ENCODE data around the gene NIT1. TPM values are rescaled to one million over a fixed set of nuclear protein-coding genes. Genes with fewer than 3 reads are reported as not detected.

Gene NIT1
- total RNA-seq, 1 experiment from 2014 or later, result 65.9 TPM

DNA sequence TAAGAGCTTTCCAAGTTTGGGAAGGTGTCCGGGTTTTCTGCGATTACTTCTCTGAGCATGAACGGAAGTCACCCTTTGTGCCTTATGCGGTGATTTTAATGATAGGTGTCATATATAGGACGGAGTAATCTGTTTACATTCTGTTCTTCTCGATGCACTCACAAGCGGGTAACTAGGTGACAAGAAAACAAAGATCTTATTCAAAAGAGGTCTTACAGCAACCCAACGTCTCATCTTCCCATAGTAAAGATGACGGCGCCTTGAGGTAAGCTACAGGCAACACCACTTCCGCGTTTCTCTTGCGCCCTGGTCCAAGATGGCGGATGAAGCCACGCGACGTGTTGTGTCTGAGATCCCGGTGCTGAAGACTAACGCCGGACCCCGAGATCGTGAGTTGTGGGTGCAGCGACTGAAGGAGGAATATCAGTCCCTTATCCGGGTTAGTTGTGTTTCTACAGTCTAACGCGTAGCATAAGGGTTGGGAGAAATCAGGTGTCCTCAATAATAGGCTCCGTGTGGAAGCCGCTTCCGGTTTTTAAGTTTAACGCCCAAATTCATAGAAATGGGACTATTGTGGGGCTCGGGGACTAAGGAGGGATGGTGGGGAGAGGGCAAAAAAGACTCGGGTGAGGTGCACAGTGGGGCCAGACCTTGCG, 35.9 kb downstream of the NIT1 start, which contains the start of gene UFC1:
TSS of gene UFC1 (plus strand) at position 297 of the 656 bp plus-strand sequence. CDS start at position 317, 20 bp downstream.
- ATAC-seq (peak; percentile 92), DNase-seq (ENCODE audit: low read depth, low spot score) (peak; percentile 87)
- H3K4me2 ChIP-seq (ENCODE audit: low read length), result peak within 1 kb of the TSS; percentile 86
- peaks cover 5% of the 10 kb centered on the region; the same call in 1 of the 2 replicates for H3K79me2 ChIP-seq (ENCODE audit: insufficient read depth, low read length)
- no peak; the same call in 1 of the 2 replicates for TF ChIP-seq SRF (IDR thresholded peaks at IDR 0.05; ENCODE audit: low read depth)
- TF ChIP-seq EGR1 (IDR thresholded peaks at IDR 0.05; ENCODE audit: low read depth), result peak; percentile 85
- TF ChIP-seq EZH2 (IDR thresholded peaks at IDR 0.05), result no peak
- peak; percentile 99 for TF ChIP-seq YY1 (IDR thresholded peaks at IDR 0.05; ENCODE audit: extremely low read depth, insufficient replicate concordance, low read depth, low read length)
- peak; percentile 97; the same call in 1 of the 2 replicates for TF ChIP-seq ELF1 (IDR thresholded peaks at IDR 0.05; ENCODE audit: borderline replicate concordance, low read depth)
- TF ChIP-seq CBX3 (IDR thresholded peaks at IDR 0.05; ENCODE audit: low read depth), result peak; percentile 77
- no peak for TF ChIP-seq RAD21 (IDR thresholded peaks at IDR 0.05; ENCODE audit: low read depth)
- TF ChIP-seq SIN3A (IDR thresholded peaks at IDR 0.05; ENCODE audit: low read depth), result no peak
- TF ChIP-seq, protein P1, sequence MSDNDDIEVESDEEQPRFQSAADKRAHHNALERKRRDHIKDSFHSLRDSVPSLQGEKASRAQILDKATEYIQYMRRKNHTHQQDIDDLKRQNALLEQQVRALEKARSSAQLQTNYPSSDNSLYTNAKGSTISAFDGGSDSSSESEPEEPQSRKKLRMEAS (IDR thresholded peaks at IDR 0.05), result peak; percentile 91
- no peak for TF ChIP-seq ZFX (IDR thresholded peaks at IDR 0.05)
- TF ChIP-seq, protein P2, sequence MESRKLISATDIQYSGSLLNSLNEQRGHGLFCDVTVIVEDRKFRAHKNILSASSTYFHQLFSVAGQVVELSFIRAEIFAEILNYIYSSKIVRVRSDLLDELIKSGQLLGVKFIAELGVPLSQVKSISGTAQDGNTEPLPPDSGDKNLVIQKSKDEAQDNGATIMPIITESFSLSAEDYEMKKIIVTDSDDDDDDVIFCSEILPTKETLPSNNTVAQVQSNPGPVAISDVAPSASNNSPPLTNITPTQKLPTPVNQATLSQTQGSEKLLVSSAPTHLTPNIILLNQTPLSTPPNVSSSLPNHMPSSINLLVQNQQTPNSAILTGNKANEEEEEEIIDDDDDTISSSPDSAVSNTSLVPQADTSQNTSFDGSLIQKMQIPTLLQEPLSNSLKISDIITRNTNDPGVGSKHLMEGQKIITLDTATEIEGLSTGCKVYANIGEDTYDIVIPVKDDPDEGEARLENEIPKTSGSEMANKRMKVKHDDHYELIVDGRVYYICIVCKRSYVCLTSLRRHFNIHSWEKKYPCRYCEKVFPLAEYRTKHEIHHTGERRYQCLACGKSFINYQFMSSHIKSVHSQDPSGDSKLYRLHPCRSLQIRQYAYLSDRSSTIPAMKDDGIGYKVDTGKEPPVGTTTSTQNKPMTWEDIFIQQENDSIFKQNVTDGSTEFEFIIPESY (IDR thresholded peaks at IDR 0.05; ENCODE audit: extremely low read depth, insufficient replicate concordance, low read length), result peak; percentile 83
- no peak for TF ChIP-seq JUND (IDR thresholded peaks at IDR 0.05)
- peak; percentile 27; the same call in 1 of the 2 replicates for TF ChIP-seq SP1 (IDR thresholded peaks at IDR 0.05; ENCODE audit: low read depth)
- TF ChIP-seq TCF7L2 (IDR thresholded peaks at IDR 0.05; ENCODE audit: borderline replicate concordance, extremely low read depth, insufficient read depth, insufficient read length), result no peak
- TF ChIP-seq CEBPB (IDR thresholded peaks at IDR 0.05; ENCODE audit: low read depth), result no peak
- TF ChIP-seq FOSL1 (IDR thresholded peaks at IDR 0.05; ENCODE audit: low read depth), result no peak
- no peak for TF ChIP-seq EZH2phosphoT487 (IDR thresholded peaks at IDR 0.05; ENCODE audit: borderline replicate concordance)
- TF ChIP-seq, protein P3, sequence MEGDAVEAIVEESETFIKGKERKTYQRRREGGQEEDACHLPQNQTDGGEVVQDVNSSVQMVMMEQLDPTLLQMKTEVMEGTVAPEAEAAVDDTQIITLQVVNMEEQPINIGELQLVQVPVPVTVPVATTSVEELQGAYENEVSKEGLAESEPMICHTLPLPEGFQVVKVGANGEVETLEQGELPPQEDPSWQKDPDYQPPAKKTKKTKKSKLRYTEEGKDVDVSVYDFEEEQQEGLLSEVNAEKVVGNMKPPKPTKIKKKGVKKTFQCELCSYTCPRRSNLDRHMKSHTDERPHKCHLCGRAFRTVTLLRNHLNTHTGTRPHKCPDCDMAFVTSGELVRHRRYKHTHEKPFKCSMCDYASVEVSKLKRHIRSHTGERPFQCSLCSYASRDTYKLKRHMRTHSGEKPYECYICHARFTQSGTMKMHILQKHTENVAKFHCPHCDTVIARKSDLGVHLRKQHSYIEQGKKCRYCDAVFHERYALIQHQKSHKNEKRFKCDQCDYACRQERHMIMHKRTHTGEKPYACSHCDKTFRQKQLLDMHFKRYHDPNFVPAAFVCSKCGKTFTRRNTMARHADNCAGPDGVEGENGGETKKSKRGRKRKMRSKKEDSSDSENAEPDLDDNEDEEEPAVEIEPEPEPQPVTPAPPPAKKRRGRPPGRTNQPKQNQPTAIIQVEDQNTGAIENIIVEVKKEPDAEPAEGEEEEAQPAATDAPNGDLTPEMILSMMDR (IDR thresholded peaks at IDR 0.05 in 2 of 3, conservative IDR thresholded peaks at IDR 0.05 in 1 of 3; ENCODE audit: borderline replicate concordance in 1 of 3, insufficient read depth in 1 of 3, low read depth in 2 of 3, low read length in 2 of 3), result no peak
- no peak for TF ChIP-seq ZNF274 (IDR thresholded peaks at IDR 0.05; ENCODE audit: low read depth, low read length)
- peak; percentile 80 for TF ChIP-seq POLR2AphosphoS5 (IDR thresholded peaks at IDR 0.05; ENCODE audit: low read depth, low read length)
- TF ChIP-seq, protein P4, sequence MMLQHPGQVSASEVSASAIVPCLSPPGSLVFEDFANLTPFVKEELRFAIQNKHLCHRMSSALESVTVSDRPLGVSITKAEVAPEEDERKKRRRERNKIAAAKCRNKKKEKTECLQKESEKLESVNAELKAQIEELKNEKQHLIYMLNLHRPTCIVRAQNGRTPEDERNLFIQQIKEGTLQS (IDR thresholded peaks at IDR 0.05), result no peak
- TF ChIP-seq POLR2A (IDR thresholded peaks at IDR 0.05; ENCODE audit: borderline replicate concordance, extremely low read depth, insufficient read depth, insufficient read length), result no peak
- H3K9me3 ChIP-seq (ENCODE audit: control insufficient read depth in 1 of 2, insufficient read depth in 1 of 2, low read depth in 1 of 2, low read length in 2 of 2), result no peaks in the 10 kb centered on the region
- no peaks in the 10 kb centered on the region for H4K20me1 ChIP-seq (ENCODE audit: insufficient read depth)
- CTCF ChIA-PET, result interaction anchor here (1.3 kb wide), 1 partner anchor 12 kb away, joined by 10 read pairs; the partner anchor contains the start of gene PPOX
- no peaks in the 10 kb centered on the region for H3K36me3 ChIP-seq (ENCODE audit: control insufficient read depth in 1 of 2, insufficient read depth in 2 of 2, low read length in 2 of 2)
- peak within 1 kb of the TSS; percentile 73 for H2AFZ ChIP-seq (ENCODE audit: low read depth, low read length, poor library complexity, severe bottlenecking)
- peak within 1 kb of the TSS; percentile 92 for H3K9ac ChIP-seq (ENCODE audit: low read length)
- peaks cover 5 to 20% of the 10 kb centered on the region in 2 experiments; a peak in 3 of 4 replicates for H3K4me1 ChIP-seq (ENCODE audit: control insufficient read depth in 1 of 2, insufficient read depth in 2 of 2, low read length in 2 of 2)
- TSS peak; percentile 98 for BruUV-seq (replicated peaks)
- H3K27ac ChIP-seq (ENCODE audit: low read depth, low read length), result peak within 1 kb of the TSS; percentile 99
- H3K27me3 ChIP-seq (ENCODE audit: insufficient read depth, low read length), result no peaks in the 10 kb centered on the region
- intact Hi-C loops (cut with micrococcal nuclease), result loop anchor here (5.0 kb wide), 1 partner anchor 132 kb away; the partner anchor contains the start of gene F11R
- POLR2A ChIA-PET, result interaction anchor here (1.7 to 3.1 kb wide), 3 partner anchors 13 to 36 kb away, joined by 7 to 24 read pairs (median 10); partner anchors contain the start of genes DEDD, NIT1, PFDN2 and PPOX
- H3K9me2 ChIP-seq (ENCODE audit: insufficient read depth), result no peaks in the 10 kb centered on the region
- peak within 1 kb of the TSS; percentile 66 to 87 for H3K4me3 ChIP-seq (replicated peaks in 1 of 2; ENCODE audit: low read depth in 1 of 2, low read length in 2 of 2)
- RAD21 ChIA-PET (ENCODE audit: low non-redundant PET in 1 of 2, low total read pairs in 2 of 2, uncharacterized antibody in 2 of 2, unreplicated experiment in 2 of 2), result no interaction called here

All from HCT116 (cell line).